HUES48 (cell line): ENCODE results near the gene ACTA2.

ENCODE experiments used
- H3K27ac ChIP-seq: one replicate; pipeline ENCODE4 v1.7.0; 2013; ENCODE audit warnings: low read depth, low read length, inconsistent platforms
- H3K27me3 ChIP-seq: 2 replicates; pipeline ENCODE4 v1.6.1; 2013; ENCODE audit warnings: mild to moderate bottlenecking, low read length; ENCODE audit not compliant: control insufficient read depth, insufficient read depth
- H3K36me3 ChIP-seq: 2 replicates; pipeline ENCODE4 v1.6.1; 2013; ENCODE audit warnings: low read length; ENCODE audit not compliant: control insufficient read depth, insufficient read depth
- H3K4me1 ChIP-seq: 2 replicates; pipeline ENCODE4 v1.6.1; 2013; ENCODE audit warnings: mild to moderate bottlenecking, low read length; ENCODE audit not compliant: control insufficient read depth, insufficient read depth
- H3K4me3 ChIP-seq: 2 replicates; pipeline ENCODE4 v1.5.1; 2013; ENCODE audit warnings: mild to moderate bottlenecking, low read depth, low read length
- H3K9ac ChIP-seq: 2 replicates; pipeline ENCODE4 v1.6.1; 2013; ENCODE audit warnings: mild to moderate bottlenecking, low read depth, low read length, moderate library complexity
- H3K9me3 ChIP-seq: 2 replicates; pipeline ENCODE4 v1.6.1; 2013; ENCODE audit warnings: low read length; ENCODE audit not compliant: control insufficient read depth, insufficient read depth

Gene ACTA2

GRCh38 chr10:88949912-88950837 is 2.4 kb downstream of the ACTA2 start:
- Histone ChIP-seq H3K9me3 (no peaks in the 10 kb centered on the region), H3K4me3 (no peak overlapping the region), H3K9ac (no peak overlapping the region)

GRCh38 chr10:88949051-88949450 is 3.5 kb downstream of the ACTA2 start:
- H3K27me3 ChIP-seq: no peaks in the 10 kb centered on the region
- H3K27ac ChIP-seq: no peak overlapping the region
- no peaks in the 10 kb centered on the region for H3K9me3 ChIP-seq
- no peaks in the 10 kb centered on the region for H3K36me3 ChIP-seq
- H3K4me3 ChIP-seq: no peak overlapping the region
- H3K4me1 ChIP-seq: peaks cover 11% of the 10 kb centered on the region
- no peak overlapping the region for H3K9ac ChIP-seq

More at GRCh38 chr10:88949912-88950837, 2.4 kb downstream of the ACTA2 start:
- no peaks in the 10 kb centered on the region for H3K27me3 ChIP-seq
- H3K27ac ChIP-seq: no peak overlapping the region
- peaks cover 11% of the 10 kb centered on the region for H3K4me1 ChIP-seq
- no peaks in the 10 kb centered on the region for H3K36me3 ChIP-seq

- Histone ChIP-seq H3K4me1 (peaks cover 11% of the 10 kb centered on the region), H3K9me3 (no peaks in the 10 kb centered on the region), H3K27me3 (no peaks in the 10 kb centered on the region), H3K36me3 (no peaks in the 10 kb centered on the region), H3K27ac (no peak overlapping the region), H3K9ac (no peak overlapping the region), H3K4me3 (no peak overlapping the region)
Observed at GRCh38 chr10:88946965-88947590, 5.5 kb downstream of the ACTA2 start.

- Histone ChIP-seq H3K36me3 (no peaks in the 10 kb centered on the region), H3K4me3 (no peak overlapping the region), H3K27me3 (no peaks in the 10 kb centered on the region), H3K27ac (no peak overlapping the region), H3K9ac (no peak overlapping the region), H3K4me1 (peaks cover 4% of the 10 kb centered on the region; the same call in 1 of the 2 replicates), H3K9me3 (no peaks in the 10 kb centered on the region)
Observed at GRCh38 chr10:88946200-88946599, 6.4 kb downstream of the ACTA2 start.

GRCh38 chr10:88944813-88945212 is 7.8 kb downstream of the ACTA2 start:
- no peak overlapping the region for H3K4me3 ChIP-seq
- H3K36me3 ChIP-seq: no peaks in the 10 kb centered on the region
- no peaks in the 10 kb centered on the region for H3K9me3 ChIP-seq
- H3K27ac ChIP-seq: no peak overlapping the region
- no peaks in the 10 kb centered on the region for H3K4me1 ChIP-seq
- H3K9ac ChIP-seq: no peak overlapping the region
- no peaks in the 10 kb centered on the region for H3K27me3 ChIP-seq

GRCh38 chr10:88943778-88944177 is 8.8 kb downstream of the ACTA2 start:
- H3K4me1 ChIP-seq: no peaks in the 10 kb centered on the region
- no peak overlapping the region for H3K27ac ChIP-seq
- no peak overlapping the region for H3K9ac ChIP-seq
- no peaks in the 10 kb centered on the region for H3K9me3 ChIP-seq
- no peak overlapping the region for H3K4me3 ChIP-seq
- H3K36me3 ChIP-seq: no peaks in the 10 kb centered on the region
- H3K27me3 ChIP-seq: no peaks in the 10 kb centered on the region

GRCh38 chr10:88941026-88941425 is 11.5 kb downstream of the ACTA2 start:
- no peaks in the 10 kb centered on the region for H3K9me3 ChIP-seq
- no peaks in the 10 kb centered on the region for H3K36me3 ChIP-seq
- H3K9ac ChIP-seq: no peak overlapping the region
- no peak overlapping the region for H3K4me3 ChIP-seq
- no peak overlapping the region for H3K27ac ChIP-seq
- no peaks in the 10 kb centered on the region for H3K27me3 ChIP-seq
- no peaks in the 10 kb centered on the region for H3K4me1 ChIP-seq

GRCh38 chr10:88938938-88939337 is 13.6 kb downstream of the ACTA2 start:
- Histone ChIP-seq H3K9ac (no peak overlapping the region), H3K27ac (no peak overlapping the region), H3K36me3 (no peaks in the 10 kb centered on the region), H3K4me1 (0 out of 2 replicates have a peak, but pooled peaks cover 3% of the 10 kb centered on the region), H3K4me3 (no peak overlapping the region), H3K9me3 (no peaks in the 10 kb centered on the region), H3K27me3 (no peaks in the 10 kb centered on the region)

GRCh38 chr10:88938039-88938438 is 14.5 kb downstream of the ACTA2 start:
- Histone ChIP-seq H3K4me1 (0 out of 2 replicates have a peak, but pooled peaks cover 3% of the 10 kb centered on the region), H3K27ac (no peak overlapping the region), H3K36me3 (no peaks in the 10 kb centered on the region), H3K9ac (no peak overlapping the region), H3K4me3 (no peak overlapping the region), H3K27me3 (no peaks in the 10 kb centered on the region), H3K9me3 (no peaks in the 10 kb centered on the region)

GRCh38 chr10:88936656-88937055 is 15.9 kb downstream of the ACTA2 start:
- H3K36me3 ChIP-seq: no peaks in the 10 kb centered on the region
- H3K27me3 ChIP-seq: no peaks in the 10 kb centered on the region
- no peak overlapping the region for H3K9ac ChIP-seq
- 0 out of 2 replicates have a peak, but pooled peaks cover 3% of the 10 kb centered on the region for H3K4me1 ChIP-seq
- H3K4me3 ChIP-seq: no peak overlapping the region
- no peaks in the 10 kb centered on the region for H3K9me3 ChIP-seq
- no peak overlapping the region for H3K27ac ChIP-seq
